Gastroesophageal sphincter (tissue), 4 donors: ENCODE data around the gene ENTPD3. TPM values are rescaled to one million over a fixed set of nuclear protein-coding genes. Genes with fewer than 3 reads are reported as not detected.

Experiments used
- ATAC-seq: fragments of 150-250 bp; one replicate; pipeline ENCODE4 v1.9.1; 2016; ENCODE audit warnings: mild to moderate bottlenecking, moderate library complexity
- H3K27ac ChIP-seq, 4 donors: fragments of 200-600 bp; sonication (generic) in 3 of 4; 1 replicate in 3 of 4; 2 replicates in 1 of 4; pipeline ENCODE4 v1.5.1; 2016 to 2019
- H3K27me3 ChIP-seq: fragments of 200-600 bp; sonication (generic); one replicate; pipeline ENCODE4 v1.5.1; 2019
- H3K36me3 ChIP-seq, 2 donors: fragments of 200-600 bp; sonication (generic); one replicate each; pipeline ENCODE4 v1.5.1; 2019; ENCODE audit warnings: control low read depth in 1 of 2
- H3K4me1 ChIP-seq, 3 donors: fragments of 200-600 bp; sonication (generic); 1 replicate in 2 of 3; 2 replicates in 1 of 3; pipeline ENCODE4 v1.5.1; 2016 to 2019; ENCODE audit warnings: control low read depth in 2 of 3
- H3K4me3 ChIP-seq, 2 donors: fragments of 200-600 bp; sonication (generic); one replicate each; pipeline ENCODE4 v1.5.1; 2019; ENCODE audit warnings: mild to moderate bottlenecking in 1 of 2, moderate library complexity in 1 of 2
- H3K9me3 ChIP-seq, 3 donors: fragments of 200-600 bp; sonication (generic); one replicate each; pipeline ENCODE4 v1.5.1; 2017 to 2019; ENCODE audit warnings: control low read depth in 2 of 3
- CTCF ChIP-seq, 4 experiments: fragments of 200-600 bp in 2 of 4; fragments of 450-650 bp in 2 of 4; sonication (generic) in 1 of 4; IDR thresholded peaks; one replicate each; pipeline ENCODE4 v1.5.1; 2017 to 2019; ENCODE audit warnings: antibody characterized with exemption in 4 of 4, mild to moderate bottlenecking in 2 of 4, moderate library complexity in 2 of 4
- EP300 ChIP-seq: sonication (generic); formaldehyde crosslinking; IDR thresholded peaks from one replicate; pipeline ENCODE4 v1.6.1; 2017; ENCODE audit warnings: antibody characterized with exemption, mild to moderate bottlenecking
- POLR2A ChIP-seq, 2 donors: fragments of 450-650 bp; IDR thresholded peaks; one replicate each; pipeline ENCODE4 v1.6.1; 2017; ENCODE audit warnings: antibody characterized with exemption in 2 of 2, mild to moderate bottlenecking in 2 of 2, moderate library complexity in 1 of 2
- POLR2AphosphoS5 ChIP-seq: sonication (generic); formaldehyde crosslinking; IDR thresholded peaks from one replicate; pipeline ENCODE4 v1.6.1; 2017; ENCODE audit warnings: antibody characterized with exemption
- WGBS, 2 donors: methylation state at CpG; one replicate each; pipeline ENCODE4 v1.1.5; 2018; ENCODE audit warnings: low coverage in 1 of 2; 5-methylcytosine and 5-hydroxymethylcytosine counted together
- total RNA-seq, 4 donors: library from RNA; depleted of rRNA; stranded (reverse); fragments of >200 nt; gene quantifications; one replicate each; pipeline ENCODE4 v1.1.0, GENCODE V29; 2016

ENTPD3 gene
- total RNA-seq, 4 donors from 2014 or later, result 0.58 to 3.3 (median 1.9) TPM; not detected in 1

GRCh38 chr3:40452562-40452875 is 65.5 kb downstream of the ENTPD3 start:
- H3K36me3 ChIP-seq, result peaks cover 0 to 11% of the 10 kb centered on the region in 2 donors
- 6% methylated on average over 2 of the region's 7 CpGs; no CpG with 5 or more reads in 1 of the 2 donors for WGBS, 2 donors
- no peaks in the 10 kb centered on the region for H3K9me3 ChIP-seq
- H3K4me1 ChIP-seq, result peaks cover 0 to 25% (median 17%) of the 10 kb centered on the region in 3 donors
- H3K4me3 ChIP-seq, result peak overlapping the region; percentile 31 to 65
- peak overlapping the region; percentile 51 to 96 (median 90) for H3K27ac ChIP-seq
- TF ChIP-seq CTCF (IDR thresholded peaks at IDR 0.05), result no peak
- no peak for TF ChIP-seq EP300
- no peak for TF ChIP-seq POLR2A (IDR thresholded peaks at IDR 0.05)
- TF ChIP-seq POLR2AphosphoS5, result no peak
- ATAC-seq, result no peak
- H3K27me3 ChIP-seq, result no peaks in the 10 kb centered on the region

- peak overlapping the region; percentile 79 to 96 (median 90) for H3K27ac ChIP-seq
- peak; percentile 97 for ATAC-seq
- peaks cover 0 to 12% of the 10 kb centered on the region in 2 donors for H3K36me3 ChIP-seq
- H3K27me3 ChIP-seq, result no peaks in the 10 kb centered on the region
- peaks cover 2 to 30% (median 21%) of the 10 kb centered on the region in 3 donors for H3K4me1 ChIP-seq
- WGBS, 2 donors, result 0% methylated on average over 3 to 4 of the region's 41 CpGs
- peak; percentile 67 for TF ChIP-seq POLR2AphosphoS5
- peak in 1 of 2 donors; percentile 25 for TF ChIP-seq POLR2A (IDR thresholded peaks at IDR 0.05)
- TF ChIP-seq EP300, result no peak
- TF ChIP-seq CTCF (IDR thresholded peaks at IDR 0.05), result no peak
- H3K4me3 ChIP-seq, result peak overlapping the region; percentile 42 to 65
- H3K9me3 ChIP-seq, result no peaks in the 10 kb centered on the region
Measured at GRCh38 chr3:40452876-40453730, 66.1 kb downstream of the ENTPD3 start.

- H3K27ac ChIP-seq, result peak overlapping the region in 3 of 4 donors; percentile 88 to 96 (median 91)
- H3K4me3 ChIP-seq, result peak overlapping the region in 1 of 2 donors; percentile 65
- no peaks in the 10 kb centered on the region for H3K27me3 ChIP-seq
Measured at GRCh38 chr3:40453933-40454332, 66.9 kb downstream of the ENTPD3 start.

GRCh38 chr3:40455328-40455727 is 68.3 kb downstream of the ENTPD3 start:
- no peak overlapping the region for H3K27ac ChIP-seq
- no peaks in the 10 kb centered on the region for H3K27me3 ChIP-seq
- peaks cover 6 to 52% (median 35%) of the 10 kb centered on the region in 3 donors for H3K4me1 ChIP-seq
- TF ChIP-seq EP300 (no peak), CTCF (IDR thresholded peaks at IDR 0.05) (no peak), POLR2AphosphoS5 (no peak), POLR2A (IDR thresholded peaks at IDR 0.05) (no peak)
- peaks cover 0 to 31% of the 10 kb centered on the region in 2 donors for H3K36me3 ChIP-seq
- no peak for ATAC-seq
- no peak overlapping the region for H3K4me3 ChIP-seq
- 90% methylated on average over 2 of the region's 4 CpGs for WGBS, 2 donors
- no peaks in the 10 kb centered on the region for H3K9me3 ChIP-seq

More at GRCh38 chr3:40453933-40454332, 66.9 kb downstream of the ENTPD3 start:
- 27 to 50% methylated on average over 2 to 6 of the region's 6 CpGs for WGBS, 2 donors
- peaks cover 0 to 20% of the 10 kb centered on the region in 2 donors for H3K36me3 ChIP-seq
- no peak for ATAC-seq
- peaks cover 6 to 38% (median 30%) of the 10 kb centered on the region in 3 donors for H3K4me1 ChIP-seq
- TF ChIP-seq POLR2AphosphoS5, result no peak
- no peak for TF ChIP-seq POLR2A (IDR thresholded peaks at IDR 0.05)
- TF ChIP-seq EP300, result no peak
- TF ChIP-seq CTCF (IDR thresholded peaks at IDR 0.05), result no peak
- H3K9me3 ChIP-seq, result no peaks in the 10 kb centered on the region
